ENCODE data around the gene TRIM47. TPM values are rescaled to one million over a fixed set of nuclear protein-coding genes. Genes with fewer than 3 reads are reported as not detected.

TRIM47 gene
- total and polyA plus RNA-seq, 8 donors: 3.5 to 40.4 (median 18.1) TPM

GRCh38 chr17:75832164-75832651, 46.2 kb downstream of the TRIM47 start:
- Histone ChIP-seq H3K36me3 (peaks cover 25 to 81% (median 60%) of the 10 kb centered on the region in 4 donors), H3K4me3 (no peak overlapping the region), H3K4me1 (peaks cover 10 to 60% (median 24%) of the 10 kb centered on the region in 4 donors), H3K9me3 (no peaks in the 10 kb centered on the region), H3K27me3 (no peaks in the 10 kb centered on the region), H3K27ac (peak overlapping the region; percentile 26 to 81 (median 70))
- intact Hi-C loops (cut with DNase I; ENCODE audit: low total_unique reads): no loop called here
- 66 to 82% (median 79%) methylated on average over 7 to 10 of the region's 10 CpGs for WGBS, 5 donors
- TF ChIP-seq POLR2A (IDR thresholded peaks at IDR 0.05) (no peak), EP300 (IDR thresholded peaks at IDR 0.05) (no peak), CTCF (IDR thresholded peaks at IDR 0.05) (no peak), POLR2AphosphoS5 (IDR thresholded peaks at IDR 0.05) (no peak)
- peak; percentile 38 to 65 for DNase-seq

- no peaks in the 10 kb centered on the region for H3K9me3 ChIP-seq
- H3K27me3 ChIP-seq: no peaks in the 10 kb centered on the region
- peaks cover 16 to 68% (median 29%) of the 10 kb centered on the region in 4 donors for H3K4me1 ChIP-seq
- no peak overlapping the region for H3K4me3 ChIP-seq
- DNase-seq: no peak
- peaks cover 19 to 83% (median 56%) of the 10 kb centered on the region in 4 donors for H3K36me3 ChIP-seq
- no peak for TF ChIP-seq POLR2A (IDR thresholded peaks at IDR 0.05)
- intact Hi-C loops (cut with DNase I; ENCODE audit: low total_unique reads): no loop called here
- peak overlapping the region in 3 of 5 donors; percentile 39 to 81 (median 70) for H3K27ac ChIP-seq
- WGBS, 5 donors: 71 to 90% (median 82%) methylated on average over 13 to 15 of the region's 15 CpGs
These were observed 47.3 kb downstream of the TRIM47 start for GRCh38 chr17:75831032-75831571.

DNA sequence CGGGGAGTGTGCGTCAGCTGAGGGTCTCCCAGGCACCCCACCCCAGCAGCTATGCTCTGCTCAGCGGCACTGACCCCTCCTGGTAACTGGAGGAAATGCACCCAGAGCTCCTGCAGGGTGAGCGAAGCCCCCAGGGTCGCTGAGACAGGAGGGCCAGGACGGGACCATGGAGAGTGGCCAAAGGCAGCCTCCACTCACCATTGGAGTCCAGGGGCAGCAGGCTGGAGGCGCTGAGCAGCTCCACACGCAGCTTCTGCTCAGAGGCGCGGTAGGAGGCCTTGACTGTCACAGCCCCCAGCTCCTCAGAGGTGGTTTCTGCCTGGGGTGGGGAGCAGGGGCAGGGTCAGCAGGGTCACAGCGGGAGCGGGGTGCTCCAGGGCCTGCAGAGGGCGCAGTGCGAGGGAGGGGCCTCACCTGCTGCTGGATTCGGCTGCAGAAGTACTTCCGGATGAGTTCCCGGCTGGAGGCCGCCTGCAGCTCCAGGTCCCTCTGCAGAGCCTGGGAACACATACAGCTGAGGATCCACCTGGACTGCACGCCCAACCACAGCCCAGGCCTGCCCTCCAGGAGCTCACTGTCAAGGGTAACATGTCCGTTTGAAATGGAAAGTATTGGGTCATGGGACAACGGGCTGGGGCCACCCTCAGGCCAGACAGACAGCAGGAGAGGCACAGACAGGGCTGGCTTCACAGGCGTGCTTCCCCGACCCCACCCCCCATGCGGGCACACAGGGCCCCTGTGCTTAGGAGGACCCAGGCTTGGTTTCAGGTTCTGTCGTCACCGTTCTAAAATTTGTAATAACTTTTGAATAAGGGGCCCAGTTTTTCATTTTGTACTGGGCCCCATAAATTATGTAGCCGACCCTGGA, 48.0 kb downstream of the TRIM47 start:
- H3K27me3 ChIP-seq: no peaks in the 10 kb centered on the region
- WGBS, 5 donors: 67 to 78% (median 78%) methylated on average over 20 to 27 of the region's 27 CpGs
- H3K9me3 ChIP-seq: no peaks in the 10 kb centered on the region
- H3K4me3 ChIP-seq: no peak overlapping the region
- intact Hi-C loops (cut with DNase I; ENCODE audit: low total_unique reads): no loop called here
- no peak for DNase-seq
- TF ChIP-seq CTCF (IDR thresholded peaks at IDR 0.05) (peak in 4 of 7 experiments; percentile 21 to 59 (median 44)), EP300 (IDR thresholded peaks at IDR 0.05) (no peak), POLR2AphosphoS5 (IDR thresholded peaks at IDR 0.05) (no peak), POLR2A (IDR thresholded peaks at IDR 0.05) (no peak)
- H3K27ac ChIP-seq: peak overlapping the region in 1 of 5 donors; percentile 81
- H3K36me3 ChIP-seq: peaks cover 23 to 83% (median 56%) of the 10 kb centered on the region in 4 donors
- peaks cover 16 to 61% (median 25%) of the 10 kb centered on the region in 4 donors for H3K4me1 ChIP-seq

- H3K36me3 ChIP-seq: peaks cover 23 to 83% (median 58%) of the 10 kb centered on the region in 4 donors
- 81 to 91% (median 88%) methylated on average over 7 of the region's 7 CpGs for WGBS, 5 donors
- intact Hi-C loops (cut with DNase I; ENCODE audit: low total_unique reads): no loop called here
- DNase-seq: no peak
- TF ChIP-seq POLR2AphosphoS5 (IDR thresholded peaks at IDR 0.05) (no peak), CTCF (IDR thresholded peaks at IDR 0.05) (no peak), EP300 (IDR thresholded peaks at IDR 0.05) (no peak), POLR2A (IDR thresholded peaks at IDR 0.05) (no peak)
- no peak overlapping the region for H3K4me3 ChIP-seq
- H3K9me3 ChIP-seq: no peaks in the 10 kb centered on the region
- peaks cover 16 to 55% (median 20%) of the 10 kb centered on the region in 4 donors for H3K4me1 ChIP-seq
- H3K27me3 ChIP-seq: no peaks in the 10 kb centered on the region
- no peak overlapping the region for H3K27ac ChIP-seq
These were observed 48.6 kb downstream of the TRIM47 start for GRCh38 chr17:75829747-75830146.

All from stomach (tissue), 9 donors.